Rectal smooth muscle tissue (tissue), 1 donor: ENCODE data around the gene ZFPL1.

ENCODE experiments used
- H3K27ac ChIP-seq: one replicate; pipeline ENCODE4 v1.7.0; 2013; ENCODE audit warnings: low read depth, low read length, inconsistent platforms
- H3K27me3 ChIP-seq: one replicate; pipeline ENCODE4 v1.7.0; 2013; ENCODE audit warnings: low read length; ENCODE audit not compliant: control insufficient read depth, insufficient read depth
- H3K36me3 ChIP-seq: one replicate; pipeline ENCODE4 v1.7.0; 2013; ENCODE audit warnings: low read length; ENCODE audit not compliant: control insufficient read depth, insufficient read depth
- H3K4me1 ChIP-seq: one replicate; pipeline ENCODE4 v1.7.0; 2013; ENCODE audit warnings: low read length; ENCODE audit not compliant: control insufficient read depth, insufficient read depth
- H3K4me3 ChIP-seq: one replicate; pipeline ENCODE4 v1.7.0; 2013; ENCODE audit warnings: low read length
- H3K9ac ChIP-seq: one replicate; pipeline ENCODE4 v1.7.0; 2013; ENCODE audit warnings: low read length

ZFPL1 gene

GRCh38 chr11:65132988-65133700, 49.1 kb downstream of the ZFPL1 start:
- Histone ChIP-seq H3K36me3 (peaks cover 46% of the 10 kb centered on the region), H3K27ac (no peak overlapping the region)

GRCh38 chr11:65133724-65134123, 49.7 kb downstream of the ZFPL1 start:
- Histone ChIP-seq H3K9ac (peak overlapping the region; percentile 95), H3K27ac (peak overlapping the region; percentile 100), H3K4me1 (peaks cover 7% of the 10 kb centered on the region), H3K4me3 (peak overlapping the region; percentile 97), H3K27me3 (no peaks in the 10 kb centered on the region), H3K36me3 (peaks cover 40% of the 10 kb centered on the region)

More at GRCh38 chr11:65132988-65133700, 49.1 kb downstream of the ZFPL1 start:
- Histone ChIP-seq H3K4me1 (peaks cover 7% of the 10 kb centered on the region), H3K4me3 (peak overlapping the region; percentile 97), H3K9ac (no peak overlapping the region), H3K27me3 (no peaks in the 10 kb centered on the region)

- H3K4me1 ChIP-seq: peaks cover 7% of the 10 kb centered on the region
- peak within 1 kb of the TSS; percentile 95 for H3K9ac ChIP-seq
- peaks cover 34% of the 10 kb centered on the region for H3K36me3 ChIP-seq
- no peaks in the 10 kb centered on the region for H3K27me3 ChIP-seq
- H3K27ac ChIP-seq: peak within 1 kb of the TSS; percentile 100
- H3K4me3 ChIP-seq: peak within 1 kb of the TSS; percentile 97
Observed at GRCh38 chr11:65134240-65134951, 50.4 kb downstream of the ZFPL1 start, which contains the start of gene SYVN1. Gene SYVN1 (minus strand): TSS chr11:65134519. CDS start chr11:65133601, 918 bp downstream.

- peak overlapping the region; percentile 97 for H3K4me3 ChIP-seq
- peak overlapping the region; percentile 100 for H3K27ac ChIP-seq
- peak overlapping the region; percentile 95 for H3K9ac ChIP-seq
- H3K4me1 ChIP-seq: peaks cover 7% of the 10 kb centered on the region
- H3K27me3 ChIP-seq: no peaks in the 10 kb centered on the region
- peaks cover 27% of the 10 kb centered on the region for H3K36me3 ChIP-seq
Observed at GRCh38 chr11:65134952-65135632, 51.1 kb downstream of the ZFPL1 start.

GRCh38 chr11:65135633-65136145, 51.7 kb downstream of the ZFPL1 start:
- H3K4me1 ChIP-seq: peaks cover 7% of the 10 kb centered on the region
- H3K36me3 ChIP-seq: peaks cover 23% of the 10 kb centered on the region
- peak overlapping the region; percentile 100 for H3K27ac ChIP-seq
- peak overlapping the region; percentile 97 for H3K4me3 ChIP-seq
- no peaks in the 10 kb centered on the region for H3K27me3 ChIP-seq
- H3K9ac ChIP-seq: peak overlapping the region; percentile 50

DNA sequence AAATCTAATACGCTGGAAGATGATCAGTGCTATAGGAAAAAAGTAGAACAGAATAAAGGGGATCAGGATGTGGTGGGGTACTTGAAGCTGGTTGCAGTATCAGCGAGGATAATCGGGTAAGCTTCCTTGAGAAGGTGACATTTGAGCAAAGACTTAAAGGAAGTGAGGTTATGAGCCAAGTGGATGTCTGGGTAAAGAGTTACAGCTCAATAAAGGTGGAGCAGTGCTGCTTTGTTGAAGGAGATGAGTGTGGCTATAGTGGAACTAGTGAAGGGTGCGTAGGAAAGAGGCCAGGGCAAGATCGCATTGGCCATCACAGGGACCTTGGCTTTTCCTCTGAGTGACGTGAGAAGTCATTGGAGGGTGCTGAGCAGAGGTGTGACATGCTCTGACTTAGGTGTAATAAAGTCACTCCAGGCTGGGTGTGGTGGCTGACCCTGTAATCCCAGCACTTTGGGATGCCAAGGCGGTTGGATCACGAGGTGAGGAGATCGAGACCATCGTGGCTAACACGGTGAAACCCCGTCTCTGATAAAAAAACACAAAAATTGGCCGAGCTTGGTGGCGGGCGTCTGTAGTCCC, 52.6 kb downstream of the ZFPL1 start:
- Histone ChIP-seq H3K9ac (no peak overlapping the region), H3K27ac (no peak overlapping the region)

More for the DNA sequence above, 52.6 kb downstream of the ZFPL1 start:
- Histone ChIP-seq H3K4me3 (no peak overlapping the region), H3K36me3 (peaks cover 14% of the 10 kb centered on the region), H3K27me3 (no peaks in the 10 kb centered on the region), H3K4me1 (peaks cover 7% of the 10 kb centered on the region)
